Measurements from ENCODE around the gene MEA1. TPM values are rescaled to one million over a fixed set of nuclear protein-coding genes. Genes with fewer than 3 reads are reported as not detected.

MEA1 gene
- total RNA-seq, 2 donors from 2014 or later: 35.8 to 43.6 TPM

GRCh38 chr6:42963179-42963854 lies 50.4 kb downstream of the MEA1 start:
- DNase-seq: no peak
- intact Hi-C loops (cut with DNase I, micrococcal nuclease): no loop called here
- no peak for ATAC-seq

- intact Hi-C loops (cut with DNase I, micrococcal nuclease): no loop called here
- ATAC-seq (no peak), DNase-seq (no peak)
Observed at GRCh38 chr6:42962502-42963178, 51.1 kb downstream of the MEA1 start.

DNA sequence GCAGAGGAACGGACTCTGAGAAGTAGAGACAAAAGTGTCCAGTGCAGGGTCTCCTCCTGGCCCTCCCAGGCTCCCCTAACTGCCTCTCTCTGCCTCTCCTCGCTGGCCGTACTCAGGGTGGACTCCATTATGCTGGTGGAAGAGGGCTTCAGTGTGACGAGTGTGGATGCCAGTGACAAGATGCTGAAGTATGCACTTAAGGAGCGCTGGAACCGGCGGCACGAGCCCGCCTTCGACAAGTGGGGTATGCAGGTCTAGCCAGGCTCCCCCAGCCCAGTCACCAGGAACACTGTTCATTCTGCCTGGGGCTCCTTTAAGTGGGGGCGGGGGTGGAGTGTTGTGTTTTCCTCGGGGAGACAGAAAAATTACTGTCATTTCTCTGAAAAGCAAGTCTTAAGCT lies 51.6 kb downstream of the MEA1 start:
- DNase-seq (no peak), ATAC-seq (no peak)
- intact Hi-C loops (cut with DNase I, micrococcal nuclease): no loop called here

Other genes starting within 250 kb of the MEA1 start
- 10 to 100 TPM; 20.2 to 20.5 TPM for gene BICRAL, start 231.9 kb downstream of the MEA1 start, total RNA-seq
- gene RPL7L1, start 134.3 kb downstream of the MEA1 start, total RNA-seq: 10 to 100 TPM; 43.7 to 50.4 TPM
- not detected for gene PTCRA, start 97.9 kb downstream of the MEA1 start, total RNA-seq
- 10 to 100 TPM; 19.6 to 25.9 TPM for gene CNPY3, start 84.5 kb downstream of the MEA1 start, total RNA-seq
- under 1 TPM in 1 of 2 donors, not detected in 1; 0.37 TPM for gene GNMT, start 53.2 kb downstream of the MEA1 start, total RNA-seq
- 10 to 100 TPM; 22.4 to 26.9 TPM for gene PEX6, start 34.8 kb downstream of the MEA1 start, total RNA-seq
- 10 to 100 TPM; 33.7 to 36.4 TPM for gene PPP2R5D, start 29.4 kb downstream of the MEA1 start, total RNA-seq
- 10 to 100 TPM; 43.8 to 59.0 TPM for gene KLHDC3, start 303 bp upstream of the MEA1 start, total RNA-seq
- 10 to 100 TPM; 33.6 to 45.8 TPM for gene RRP36, start 7.7 kb upstream of the MEA1 start, total RNA-seq
- 10 to 100 TPM; 14.9 to 15.3 TPM for gene CUL7, start 39.9 kb upstream of the MEA1 start, total RNA-seq
- 10 to 100 TPM; 62.5 to 75.0 TPM for gene MRPL2, start 45.5 kb upstream of the MEA1 start, total RNA-seq
- 100 to 1,000 TPM; 109 to 122 TPM for gene KLC4, start 45.7 kb upstream of the MEA1 start, total RNA-seq
- gene PTK7, start 62.4 kb upstream of the MEA1 start, total RNA-seq: 1 to 10 TPM; 8.0 to 9.7 TPM
- gene SRF, start 157.3 kb upstream of the MEA1 start, total RNA-seq: 10 to 100 TPM; 22.8 to 30.1 TPM
- 10 to 100 TPM; 31.4 to 41.8 TPM for gene CUL9, start 168.2 kb upstream of the MEA1 start, total RNA-seq
- gene DNPH1, start 215.5 kb upstream of the MEA1 start, total RNA-seq: 10 to 100 TPM; 65.7 to 67.3 TPM
- under 1 TPM; 0.18 to 0.53 TPM for gene TTBK1, start 229.5 kb upstream of the MEA1 start, total RNA-seq